SH-SY5Y (cell line): ENCODE results near the gene DCUN1D2.

Source experiments
- GATA2 ChIP-seq: IDR thresholded peaks from 2 replicates; pipeline ENCODE4 v1.6.1; 2011; ENCODE audit warnings: mild to moderate bottlenecking, low read depth, low read length
- GATA3 ChIP-seq: IDR thresholded peaks from 2 replicates; pipeline ENCODE4 v1.6.1; 2011; ENCODE audit warnings: low read depth, mild to moderate bottlenecking, low read length, moderate library complexity

DNA sequence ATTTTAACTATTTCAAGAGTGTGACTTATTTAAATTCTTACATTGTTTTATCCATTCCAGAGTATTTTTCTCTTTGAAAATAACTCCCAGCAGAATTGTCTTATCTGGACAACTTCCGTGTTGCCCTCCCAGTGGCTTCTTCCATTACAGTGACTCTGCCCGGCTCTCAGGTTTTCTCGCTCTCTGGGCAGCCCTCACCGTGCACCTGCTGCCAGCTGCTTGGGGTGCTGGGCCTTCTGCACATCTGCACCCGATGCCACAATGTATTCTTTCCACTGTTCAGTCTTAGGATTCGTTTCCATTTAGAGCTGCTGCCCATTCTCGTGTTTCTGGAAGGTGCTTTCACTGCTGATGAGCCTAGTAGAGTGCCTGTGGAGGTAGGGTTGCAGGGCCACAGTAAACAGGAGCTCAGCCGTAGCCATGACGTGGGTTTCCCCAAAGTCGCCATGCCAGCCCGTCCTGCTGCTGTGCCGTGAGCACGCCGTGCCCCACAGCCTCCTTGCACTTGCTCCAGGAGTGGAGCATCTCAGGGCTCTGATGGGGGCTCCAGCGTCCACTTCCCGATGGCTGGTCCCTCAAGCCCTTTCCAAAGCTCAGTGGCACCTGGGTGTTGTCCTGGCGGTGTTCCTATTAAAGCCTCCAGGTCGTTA is 46.1 kb upstream of the DCUN1D2 start:
- TF ChIP-seq GATA2 = no peak
- no peak for TF ChIP-seq GATA3
